ENCODE results near the gene RAPGEF5.

- TF ChIP-seq, protein P1, sequence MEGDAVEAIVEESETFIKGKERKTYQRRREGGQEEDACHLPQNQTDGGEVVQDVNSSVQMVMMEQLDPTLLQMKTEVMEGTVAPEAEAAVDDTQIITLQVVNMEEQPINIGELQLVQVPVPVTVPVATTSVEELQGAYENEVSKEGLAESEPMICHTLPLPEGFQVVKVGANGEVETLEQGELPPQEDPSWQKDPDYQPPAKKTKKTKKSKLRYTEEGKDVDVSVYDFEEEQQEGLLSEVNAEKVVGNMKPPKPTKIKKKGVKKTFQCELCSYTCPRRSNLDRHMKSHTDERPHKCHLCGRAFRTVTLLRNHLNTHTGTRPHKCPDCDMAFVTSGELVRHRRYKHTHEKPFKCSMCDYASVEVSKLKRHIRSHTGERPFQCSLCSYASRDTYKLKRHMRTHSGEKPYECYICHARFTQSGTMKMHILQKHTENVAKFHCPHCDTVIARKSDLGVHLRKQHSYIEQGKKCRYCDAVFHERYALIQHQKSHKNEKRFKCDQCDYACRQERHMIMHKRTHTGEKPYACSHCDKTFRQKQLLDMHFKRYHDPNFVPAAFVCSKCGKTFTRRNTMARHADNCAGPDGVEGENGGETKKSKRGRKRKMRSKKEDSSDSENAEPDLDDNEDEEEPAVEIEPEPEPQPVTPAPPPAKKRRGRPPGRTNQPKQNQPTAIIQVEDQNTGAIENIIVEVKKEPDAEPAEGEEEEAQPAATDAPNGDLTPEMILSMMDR (IDR thresholded peaks at IDR 0.05; ENCODE audit: low read length), result no peak
- TF ChIP-seq EZH2 (optimal IDR thresholded peaks at IDR 0.05; ENCODE audit: low read depth, low read length) (no peak), EZH2phosphoT487 (IDR thresholded peaks at IDR 0.05; ENCODE audit: low read length) (no peak)
Observed at GRCh38 chr7:22395222-22395621, 38.3 kb upstream of the RAPGEF5 start.
